Measurements from ENCODE around the gene ACAN. TPM values are rescaled to one million over a fixed set of nuclear protein-coding genes. Genes with fewer than 3 reads are reported as not detected.

Gene ACAN
- total RNA-seq, 2 donors from 2014 or later = 0.16 TPM; not detected in 1

DNA sequence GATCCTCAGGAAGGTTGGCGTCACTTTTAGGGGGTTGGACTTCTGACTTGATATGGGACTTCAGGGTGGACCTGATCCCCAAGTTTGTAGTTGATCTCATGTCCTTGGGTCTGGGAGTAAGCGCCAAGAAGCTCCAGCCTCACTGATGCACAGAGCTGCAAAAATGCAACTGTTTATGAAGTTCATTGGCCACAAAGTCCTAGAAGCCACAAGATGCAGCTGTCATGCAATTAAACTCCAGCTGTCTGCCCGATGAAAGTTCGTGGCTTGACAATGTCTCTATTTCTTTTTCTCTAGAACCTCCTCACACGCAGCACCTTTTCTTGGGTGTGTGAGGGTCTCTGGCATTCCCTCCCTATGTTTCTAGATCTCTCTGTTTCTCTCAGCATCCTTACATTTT, 9.2 kb upstream of the ACAN start:
- Histone ChIP-seq H3K27me3 (peaks cover 0 to 2% of the 10 kb centered on the region in 2 donors), H3K9me3 (no peaks in the 10 kb centered on the region), H3K4me1 (no peaks in the 10 kb centered on the region), H3K27ac (no peak overlapping the region), H3K4me3 (no peak overlapping the region), H3K36me3 (no peaks in the 10 kb centered on the region)
- DNase-seq (ENCODE audit: low spot score) = no peak
- TF ChIP-seq, protein P1, sequence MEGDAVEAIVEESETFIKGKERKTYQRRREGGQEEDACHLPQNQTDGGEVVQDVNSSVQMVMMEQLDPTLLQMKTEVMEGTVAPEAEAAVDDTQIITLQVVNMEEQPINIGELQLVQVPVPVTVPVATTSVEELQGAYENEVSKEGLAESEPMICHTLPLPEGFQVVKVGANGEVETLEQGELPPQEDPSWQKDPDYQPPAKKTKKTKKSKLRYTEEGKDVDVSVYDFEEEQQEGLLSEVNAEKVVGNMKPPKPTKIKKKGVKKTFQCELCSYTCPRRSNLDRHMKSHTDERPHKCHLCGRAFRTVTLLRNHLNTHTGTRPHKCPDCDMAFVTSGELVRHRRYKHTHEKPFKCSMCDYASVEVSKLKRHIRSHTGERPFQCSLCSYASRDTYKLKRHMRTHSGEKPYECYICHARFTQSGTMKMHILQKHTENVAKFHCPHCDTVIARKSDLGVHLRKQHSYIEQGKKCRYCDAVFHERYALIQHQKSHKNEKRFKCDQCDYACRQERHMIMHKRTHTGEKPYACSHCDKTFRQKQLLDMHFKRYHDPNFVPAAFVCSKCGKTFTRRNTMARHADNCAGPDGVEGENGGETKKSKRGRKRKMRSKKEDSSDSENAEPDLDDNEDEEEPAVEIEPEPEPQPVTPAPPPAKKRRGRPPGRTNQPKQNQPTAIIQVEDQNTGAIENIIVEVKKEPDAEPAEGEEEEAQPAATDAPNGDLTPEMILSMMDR (IDR thresholded peaks at IDR 0.05) = no peak

DNA sequence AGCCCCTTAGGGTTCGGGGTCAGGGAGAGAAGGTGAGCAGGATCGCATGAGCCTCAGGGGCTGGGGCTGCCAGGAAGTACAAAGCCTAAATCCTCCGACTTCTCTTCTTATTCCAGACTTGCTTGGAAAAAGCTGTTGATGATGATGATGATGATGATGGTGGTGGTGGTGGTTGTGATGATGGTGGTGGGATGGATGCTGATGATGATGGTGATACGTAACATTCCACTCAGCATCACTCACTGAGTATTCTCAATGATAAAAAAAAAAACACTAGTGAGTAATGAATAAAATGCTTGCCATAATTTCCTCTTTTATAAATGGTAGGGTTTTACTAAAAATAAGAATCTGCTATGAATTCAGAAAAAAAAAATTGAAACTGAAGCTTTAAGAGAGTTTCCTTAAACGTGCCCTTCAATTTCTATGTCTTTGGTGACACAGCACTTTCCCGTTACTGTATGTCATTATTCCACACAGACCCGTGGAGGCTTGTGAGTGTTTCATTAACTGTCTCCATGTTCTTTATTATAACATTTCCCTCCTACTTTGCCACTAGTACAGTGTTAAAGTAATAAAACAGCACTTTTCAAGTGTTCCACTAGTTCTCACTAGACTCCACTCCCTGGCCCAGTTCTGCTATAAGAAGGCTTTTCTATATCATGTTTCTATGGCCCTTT, 5.4 kb upstream of the ACAN start:
- no peaks in the 10 kb centered on the region for H3K9me3 ChIP-seq
- peaks cover 2 to 11% of the 10 kb centered on the region in 2 donors for H3K27me3 ChIP-seq
- no peak overlapping the region for H3K27ac ChIP-seq
- TF ChIP-seq, protein P1 (IDR thresholded peaks at IDR 0.05) = no peak
- no peak for DNase-seq (ENCODE audit: low spot score)
- no peak overlapping the region for H3K4me3 ChIP-seq
- H3K4me1 ChIP-seq = peaks cover 0 to 2% of the 10 kb centered on the region in 2 donors
- H3K36me3 ChIP-seq = no peaks in the 10 kb centered on the region

DNA sequence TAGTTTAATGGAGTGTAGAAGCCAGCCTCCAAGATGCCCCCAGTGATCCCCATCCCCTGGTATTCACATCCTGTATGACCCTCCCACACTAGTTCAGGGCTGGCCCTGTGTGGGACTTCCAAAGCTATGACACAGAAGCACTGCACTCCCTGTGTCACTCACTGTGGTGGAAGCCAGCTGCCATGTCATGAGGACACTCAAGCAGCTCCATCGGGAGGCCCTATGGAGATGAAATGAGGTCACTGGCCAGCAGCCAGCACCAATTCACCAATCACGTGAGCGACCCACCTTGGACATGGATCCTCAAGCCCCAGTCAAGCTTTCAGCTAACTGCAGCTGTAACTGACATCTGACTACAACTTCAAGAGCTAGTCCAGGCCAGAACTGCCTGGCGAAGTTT, 3.9 kb upstream of the ACAN start:
- H3K4me3 ChIP-seq = no peak overlapping the region
- H3K4me1 ChIP-seq = peaks cover 0 to 9% of the 10 kb centered on the region in 2 donors
- no peaks in the 10 kb centered on the region for H3K36me3 ChIP-seq
- TF ChIP-seq, protein P1 (IDR thresholded peaks at IDR 0.05) = no peak
- no peak for DNase-seq (ENCODE audit: low spot score)
- no peaks in the 10 kb centered on the region for H3K9me3 ChIP-seq
- no peak overlapping the region for H3K27ac ChIP-seq
- peaks cover 2 to 12% of the 10 kb centered on the region in 2 donors for H3K27me3 ChIP-seq

DNA sequence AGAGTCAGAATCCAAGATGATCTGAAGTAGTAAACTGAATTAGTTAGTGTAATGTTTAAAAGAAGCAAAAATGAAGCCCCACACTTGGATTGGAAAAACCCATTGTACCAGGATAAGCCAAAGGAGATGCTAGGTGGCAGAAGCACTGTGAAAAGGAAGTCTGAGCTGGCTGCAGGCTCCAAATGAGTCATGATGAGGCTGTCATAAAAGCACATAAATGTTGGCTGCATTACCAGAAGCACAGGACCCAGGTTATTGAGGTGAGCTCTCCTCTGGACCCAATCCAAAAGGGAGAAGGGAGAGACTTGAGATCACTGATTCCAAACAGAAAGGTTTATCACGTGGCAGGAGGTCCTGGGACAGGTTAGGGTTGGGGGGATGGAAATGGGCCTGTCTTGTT, 3.2 kb upstream of the ACAN start:
- peaks cover 2 to 12% of the 10 kb centered on the region in 2 donors for H3K27me3 ChIP-seq
- TF ChIP-seq, protein P1 (IDR thresholded peaks at IDR 0.05) = no peak
- H3K9me3 ChIP-seq = no peaks in the 10 kb centered on the region
- peaks cover 0 to 9% of the 10 kb centered on the region in 2 donors for H3K4me1 ChIP-seq
- no peak overlapping the region for H3K27ac ChIP-seq
- no peak for DNase-seq (ENCODE audit: low spot score)
- no peaks in the 10 kb centered on the region for H3K36me3 ChIP-seq
- H3K4me3 ChIP-seq = no peak overlapping the region

DNA sequence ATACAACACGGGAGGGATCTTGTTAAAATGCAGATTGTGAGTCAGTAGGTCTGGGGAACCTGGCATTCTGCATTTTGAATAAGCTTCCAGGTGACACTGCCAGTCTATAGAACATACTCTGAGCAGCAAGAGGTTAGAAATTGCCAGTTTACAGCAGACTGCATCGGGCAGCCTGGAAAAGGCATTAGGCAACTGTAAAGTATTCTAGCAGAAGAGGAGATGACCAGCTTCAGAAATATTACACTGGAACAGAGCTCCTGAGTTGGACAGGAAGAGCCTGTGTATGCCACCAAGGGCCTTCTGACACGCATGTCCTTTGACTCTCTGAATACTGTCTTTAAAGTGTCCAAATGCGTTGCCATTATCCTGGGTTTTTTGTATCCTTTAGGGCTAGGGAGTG, 2.5 kb upstream of the ACAN start:
- H3K36me3 ChIP-seq = no peaks in the 10 kb centered on the region
- H3K4me3 ChIP-seq = no peak overlapping the region
- peaks cover 0 to 12% of the 10 kb centered on the region in 2 donors for H3K27me3 ChIP-seq
- H3K4me1 ChIP-seq = peaks cover 0 to 9% of the 10 kb centered on the region in 2 donors
- no peaks in the 10 kb centered on the region for H3K9me3 ChIP-seq
- TF ChIP-seq, protein P1 (IDR thresholded peaks at IDR 0.05) = no peak
- no peak overlapping the region for H3K27ac ChIP-seq
- DNase-seq (ENCODE audit: low spot score) = no peak

All from right atrium auricular region (tissue), 2 donors.